HG03196 (cell line): ENCODE measurements around the gene TMEM114.

Experiments used
- ATAC-seq: cut with Tn5 transposase; IDR thresholded peaks from one replicate; pipeline ENCODE4 v1.9.1; 2021; ENCODE audit not compliant: unreplicated experiment

TMEM114 gene

DNA sequence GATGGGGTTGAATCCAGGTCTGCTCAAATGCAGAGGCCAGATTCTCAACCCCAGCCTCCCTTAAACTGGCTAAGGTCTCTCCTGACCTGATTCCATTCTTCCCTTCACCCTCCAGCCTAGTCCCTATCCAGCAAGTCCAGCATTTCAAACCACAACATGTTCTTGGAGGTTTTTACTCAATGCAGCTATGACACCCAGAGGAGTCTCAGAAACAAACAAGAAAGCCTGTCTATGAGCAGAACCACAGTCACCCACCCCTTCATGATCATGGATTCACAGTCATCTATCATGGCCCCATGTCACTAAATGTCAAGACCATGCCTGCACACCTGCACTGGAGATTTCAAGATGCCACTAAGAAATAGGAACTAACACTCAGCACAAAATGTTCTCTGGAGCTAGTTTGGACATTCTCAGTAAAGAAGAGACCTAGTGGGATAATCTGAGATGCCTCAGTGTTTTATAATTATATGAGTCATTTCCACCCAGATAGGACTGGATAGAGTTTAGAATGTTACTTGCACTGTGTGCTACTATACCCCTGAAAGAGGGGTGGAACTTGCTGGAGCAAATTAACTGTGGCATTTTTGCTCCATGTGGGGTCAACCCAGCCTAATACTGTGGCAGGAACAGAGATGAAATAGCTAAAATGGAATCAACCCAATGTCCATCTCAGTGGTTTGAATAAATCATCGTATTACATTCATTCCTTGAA lies 21.7 kb upstream of the TMEM114 start:
- no peak for ATAC-seq

DNA sequence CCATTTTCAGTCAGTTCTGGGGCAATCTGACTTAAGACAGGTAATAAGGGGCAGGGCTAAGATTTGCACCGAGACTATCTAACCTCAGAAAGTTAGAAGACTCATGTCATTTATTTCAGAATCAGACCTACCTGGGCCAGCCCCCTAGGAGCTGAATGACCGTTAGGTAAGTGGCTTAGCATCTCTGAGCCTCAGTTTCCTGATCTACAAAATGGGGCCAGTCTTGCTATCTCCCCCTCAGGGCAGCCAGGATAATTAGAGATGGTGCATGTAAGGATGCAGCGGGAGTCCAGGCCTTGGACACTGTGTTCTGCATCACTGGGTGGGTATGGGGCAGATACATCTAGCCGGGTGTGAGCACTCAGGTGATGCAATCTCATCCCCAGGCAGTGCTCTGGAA lies 20.8 kb upstream of the TMEM114 start:
- no peak for ATAC-seq

DNA sequence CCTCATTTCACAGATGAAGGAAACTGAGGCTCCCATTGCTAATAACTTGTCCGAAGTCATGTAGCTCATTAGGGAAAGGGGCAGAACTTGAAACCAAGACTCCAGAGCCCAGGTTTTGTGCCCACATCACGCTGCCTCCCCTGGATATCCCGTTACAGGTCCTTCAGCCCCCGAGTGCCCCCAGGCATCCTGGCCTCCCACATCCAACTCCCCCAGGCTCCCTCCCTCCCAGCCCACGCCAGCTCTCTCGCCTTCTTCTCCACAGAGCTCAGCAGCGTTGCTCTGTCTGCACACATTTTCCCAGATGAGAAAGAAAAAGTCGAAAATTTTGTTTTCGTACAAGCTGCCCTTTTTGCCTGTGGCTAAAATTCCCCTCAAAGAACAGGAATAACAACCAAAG lies 16.9 kb upstream of the TMEM114 start:
- ATAC-seq: no peak

GRCh38 chr16:8605554-8605953 lies 15.2 kb upstream of the TMEM114 start:
- ATAC-seq: no peak

DNA sequence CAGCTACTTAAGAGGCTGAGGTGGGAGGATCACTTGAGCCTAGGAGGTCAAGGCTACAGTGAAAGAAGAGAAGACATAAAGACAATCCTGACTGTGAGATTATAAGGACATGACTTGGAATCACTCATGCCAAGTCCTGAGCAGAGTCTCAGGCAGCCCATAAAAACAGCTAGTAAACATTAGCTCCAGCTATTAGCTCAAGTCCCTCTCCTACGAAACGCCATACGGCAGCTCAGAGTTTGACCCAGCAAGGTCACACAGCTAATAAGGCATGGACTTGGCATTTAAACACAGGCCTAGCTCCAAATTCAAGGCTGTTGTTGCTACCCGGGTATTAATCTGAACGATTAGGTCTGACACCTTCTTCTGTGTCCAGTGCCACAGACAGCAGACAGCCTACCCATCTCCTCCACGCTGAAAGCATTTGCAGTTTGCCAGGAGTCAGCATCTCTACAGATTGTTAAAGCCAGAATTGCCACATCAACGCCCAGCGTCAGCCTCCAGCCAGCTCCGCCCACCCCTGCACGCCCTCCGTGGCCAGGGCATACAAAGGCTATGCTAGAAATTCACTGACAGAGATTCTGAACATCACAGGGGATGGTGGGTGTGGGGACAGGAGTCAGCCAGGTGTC lies 9.9 kb upstream of the TMEM114 start:
- no peak for ATAC-seq

GRCh38 chr16:8596581-8596980 lies 6.3 kb upstream of the TMEM114 start:
- ATAC-seq: no peak

GRCh38 chr16:8595783-8596182 lies 5.5 kb upstream of the TMEM114 start:
- ATAC-seq: no peak

- no peak for ATAC-seq
Measured at GRCh38 chr16:8594149-8594666, 3.9 kb upstream of the TMEM114 start.

DNA sequence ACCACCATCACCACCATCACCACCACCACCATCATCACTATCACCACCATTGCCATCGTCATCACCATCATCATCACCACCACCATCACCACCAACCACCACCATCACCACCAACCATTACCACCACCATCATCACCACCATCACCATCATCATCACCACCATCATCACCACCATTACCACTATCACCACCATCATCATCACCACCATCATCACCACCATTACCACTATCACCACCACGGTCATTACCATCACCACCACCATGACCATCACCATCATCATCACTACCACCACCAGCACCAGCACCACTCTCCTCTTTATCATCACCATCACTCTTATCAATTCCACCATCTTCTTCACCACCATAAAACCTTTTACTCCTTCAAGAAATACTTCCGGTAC lies 1.1 kb upstream of the TMEM114 start:
- ATAC-seq: no peak

GRCh38 chr16:8590811-8591210 lies 500 bp upstream of the TMEM114 start:
- ATAC-seq: no peak

DNA sequence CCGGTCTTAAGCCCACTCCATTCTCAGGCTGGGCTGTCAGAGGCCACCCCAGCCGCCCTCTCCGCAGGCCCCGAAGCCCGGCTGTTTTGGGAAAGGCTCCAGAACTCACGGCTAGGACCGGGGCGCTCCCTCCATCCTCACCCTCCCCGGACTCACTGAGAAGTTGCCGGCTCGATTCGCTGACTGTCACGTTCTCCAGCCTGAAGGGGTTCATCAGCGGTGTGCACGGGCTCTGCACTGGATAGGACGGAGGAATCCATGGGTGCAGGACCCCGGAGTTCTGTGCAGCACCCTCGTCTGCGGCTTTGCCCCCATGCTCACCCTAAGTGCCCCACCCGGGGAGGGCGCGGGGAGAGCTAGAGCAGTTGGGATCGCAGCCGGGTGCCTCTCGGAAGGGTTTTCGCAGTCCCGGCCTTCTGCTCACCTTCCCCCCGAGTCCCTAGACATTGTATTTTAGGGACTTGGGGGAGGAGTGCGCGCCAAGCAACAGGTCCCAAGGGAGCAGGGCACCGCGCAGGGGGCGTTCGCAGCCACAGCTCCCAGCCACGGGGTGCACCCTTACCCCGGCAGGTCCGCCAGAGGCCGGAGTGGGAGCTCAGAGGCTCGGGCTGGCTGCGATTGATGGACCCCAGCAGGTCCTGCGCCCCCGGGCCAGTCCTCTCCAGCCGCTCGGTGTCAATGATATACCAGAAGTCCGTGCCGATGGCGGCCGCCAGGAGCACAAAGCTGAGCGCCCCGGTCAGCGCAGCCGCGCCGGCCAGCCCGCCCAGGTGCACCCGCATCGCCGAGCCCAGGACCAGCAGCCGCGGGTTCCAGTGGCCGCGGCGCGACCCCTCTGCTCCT lies 1.0 kb downstream of the TMEM114 start:
- ATAC-seq: no peak

GRCh38 chr16:8588682-8589056 lies 1.6 kb downstream of the TMEM114 start:
- no peak for ATAC-seq

- ATAC-seq: no peak
Measured at GRCh38 chr16:8587065-8587464, 3.2 kb downstream of the TMEM114 start.

DNA sequence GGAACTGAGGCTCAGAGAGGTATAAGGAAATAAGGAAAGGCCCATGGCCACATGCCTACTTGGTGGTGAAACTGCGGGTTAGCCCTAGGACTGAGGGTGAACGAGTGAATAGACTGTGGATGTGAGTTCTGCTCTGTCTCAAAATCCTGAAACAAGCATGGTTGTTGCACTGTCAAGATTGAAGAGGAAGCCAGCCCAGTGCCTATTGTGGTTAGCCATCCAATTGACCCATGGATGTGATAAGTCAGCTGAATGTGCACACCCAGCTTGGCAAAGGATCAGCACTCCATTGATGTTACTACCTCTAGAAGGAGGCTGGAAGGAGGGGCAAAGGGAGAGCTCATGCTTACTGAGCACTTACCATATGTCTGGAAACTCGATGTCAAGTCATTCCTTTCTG lies 4.5 kb downstream of the TMEM114 start:
- ATAC-seq: no peak

DNA sequence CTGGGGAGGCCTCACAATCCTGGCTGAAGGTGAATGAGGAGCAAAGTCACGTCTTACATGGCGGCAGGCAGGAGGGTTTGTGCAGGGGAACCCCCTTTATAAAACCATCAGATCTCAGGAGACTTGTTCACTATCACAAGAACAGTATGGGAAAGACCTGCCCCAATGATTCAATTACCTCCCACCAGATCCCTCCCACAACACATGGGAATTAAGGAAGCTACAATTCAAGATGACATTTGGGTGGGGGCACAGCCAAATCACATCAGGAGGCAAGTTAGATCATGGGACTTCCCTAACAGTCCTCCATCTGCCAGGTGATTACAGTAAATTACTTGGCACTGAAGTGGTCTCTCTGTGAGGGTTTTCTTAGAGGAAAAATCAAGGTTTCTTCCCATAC lies 5.3 kb downstream of the TMEM114 start:
- no peak for ATAC-seq

DNA sequence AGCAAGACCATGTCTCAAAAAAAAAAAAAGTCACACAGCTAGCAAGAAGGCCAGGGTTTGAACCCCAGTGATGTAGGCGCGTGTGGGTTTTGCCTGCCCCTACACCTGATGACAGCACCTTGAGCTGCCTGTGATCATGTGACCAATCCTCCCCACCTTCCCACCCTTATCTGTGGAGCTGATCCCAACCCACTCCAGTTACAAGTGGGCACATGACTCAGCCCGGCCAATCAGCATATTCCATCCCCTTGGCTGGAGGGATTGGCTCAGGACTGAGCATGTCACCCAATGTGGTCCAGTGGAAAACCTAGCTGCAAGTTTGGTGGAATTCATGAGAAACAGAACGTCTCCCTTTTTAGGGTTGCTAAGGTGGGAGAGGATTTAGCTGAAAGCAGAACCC lies 6.6 kb downstream of the TMEM114 start:
- ATAC-seq: no peak

DNA sequence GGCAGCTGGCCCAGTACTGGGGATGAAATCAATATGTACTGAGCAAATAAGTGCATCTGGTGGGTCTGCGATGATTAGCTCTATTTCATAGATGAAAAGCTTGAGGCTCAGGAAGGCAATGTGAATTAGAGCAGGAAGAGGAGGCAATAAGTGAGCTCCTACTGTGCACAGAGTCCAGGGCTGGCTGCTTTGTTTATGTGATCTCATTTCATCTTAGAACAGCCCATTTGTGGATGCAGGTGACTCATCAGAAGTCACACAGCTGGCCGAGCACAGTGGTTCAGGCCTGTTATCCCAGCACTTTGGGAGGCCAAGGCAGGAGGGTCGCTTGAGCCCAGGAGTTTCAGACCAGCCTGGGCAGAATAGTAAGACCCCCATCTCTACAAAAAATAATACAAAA lies 7.1 kb downstream of the TMEM114 start:
- no peak for ATAC-seq

DNA sequence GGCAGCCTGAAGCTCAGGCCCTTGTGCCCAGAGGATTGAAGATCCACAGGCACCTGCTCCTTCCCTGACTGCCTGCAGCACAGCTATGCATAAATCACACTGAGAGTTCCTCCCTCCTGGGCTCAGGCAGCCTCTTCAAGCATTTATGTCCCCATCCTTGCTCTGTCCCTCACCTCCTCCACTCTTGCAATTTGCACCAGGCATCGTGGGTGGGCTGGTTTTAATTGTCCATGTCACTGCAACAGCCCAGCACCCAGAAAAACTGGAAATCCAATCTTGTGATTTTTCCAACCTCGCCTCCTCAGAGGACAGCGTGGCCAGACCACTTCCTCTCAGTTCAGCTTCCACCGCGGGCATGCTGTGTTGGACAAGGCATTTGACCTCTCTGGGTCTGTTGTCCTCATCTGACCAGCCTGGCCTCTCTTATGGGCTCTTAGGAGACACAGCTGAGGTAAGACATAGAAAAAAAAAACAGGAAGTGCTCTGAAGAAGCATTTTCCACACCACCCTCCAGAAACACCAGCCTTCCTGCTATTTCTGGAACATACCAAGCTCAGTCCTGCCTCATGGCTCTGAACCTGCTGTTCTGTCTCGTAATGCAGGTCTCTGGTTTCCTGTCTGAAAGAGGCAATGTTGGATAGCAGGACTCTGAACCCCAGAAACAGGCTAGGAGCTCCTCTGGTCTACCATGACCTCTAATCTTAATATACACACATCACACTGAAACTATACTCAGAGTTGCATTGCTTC lies 8.3 kb downstream of the TMEM114 start:
- no peak for ATAC-seq

- no peak for ATAC-seq
Measured at GRCh38 chr16:8579559-8579958, 10.8 kb downstream of the TMEM114 start.

GRCh38 chr16:8577678-8578304 lies 12.5 kb downstream of the TMEM114 start:
- no peak for ATAC-seq
